ENCODE results near the gene STK31. TPM values are rescaled to one million over a fixed set of nuclear protein-coding genes. Genes with fewer than 3 reads are reported as not detected.

The STK31 gene
- total and polyA plus RNA-seq, 10 of the 15 experiments (the other 5 are each of a cell fraction or from before 2014, with no cell fraction given), result 0.08 to 0.49 (median 0.17) TPM; not detected in 1

GRCh38 chr7:23810099-23810498 is 100.1 kb downstream of the STK31 start:
- in situ Hi-C loops (cut with MboI), result no loop called here
- no peak for FAIRE-seq
- CTCF ChIA-PET, result no interaction called here

More at GRCh38 chr7:23810099-23810498, 100.1 kb downstream of the STK31 start:
- Histone ChIP-seq H3K36me3 (ENCODE audit: control insufficient read depth in 2 of 2, insufficient read depth in 2 of 2, low read length in 1 of 2) (no peaks in the 10 kb centered on the region), H2AFZ (ENCODE audit: control insufficient read depth, low read depth, low read length) (no peak overlapping the region), H3K27ac (ENCODE audit: control insufficient read depth, insufficient read depth) (no peak overlapping the region), H3K9me3 (replicated peaks; ENCODE audit: control insufficient read depth, insufficient read depth, low read length) (no peaks in the 10 kb centered on the region), H3K4me3 (no peak overlapping the region), H4K20me1 (ENCODE audit: control insufficient read depth, insufficient read depth) (no peaks in the 10 kb centered on the region), H3K9ac (ENCODE audit: control insufficient read depth, insufficient read depth, low read length) (no peak overlapping the region), H3K4me1 (ENCODE audit: control insufficient read depth, insufficient read depth, low read length) (no peaks in the 10 kb centered on the region), H3K27me3 (replicated peaks in 1 of 2; ENCODE audit: control insufficient read depth in 2 of 2, insufficient read depth in 2 of 2, low read length in 1 of 2) (no peaks in the 10 kb centered on the region; a peak in 1 of 4 replicates), H3K4me2 (ENCODE audit: control insufficient read depth, insufficient read depth) (no peak overlapping the region), H3K79me2 (ENCODE audit: control insufficient read depth, insufficient read depth, low read length) (no peaks in the 10 kb centered on the region)
- ATAC-seq (no peak), DNase-seq (ENCODE audit: low read depth, low spot score) (no peak)
- no peak for TF ChIP-seq ZNF217 (IDR thresholded peaks at IDR 0.05)
- no peak for TF ChIP-seq ZNF687 (IDR thresholded peaks at IDR 0.05)
- TF ChIP-seq ZNF622 (IDR thresholded peaks at IDR 0.05), result no peak
- no peak for TF ChIP-seq TCF12 (IDR thresholded peaks at IDR 0.05; ENCODE audit: low read depth, low read length)
- no peak for TF ChIP-seq FOXM1 (IDR thresholded peaks at IDR 0.05; ENCODE audit: low read depth, low read length)
- TF ChIP-seq PAX5 (IDR thresholded peaks at IDR 0.05; ENCODE audit: borderline replicate concordance, low read depth, low read length), result no peak
- TF ChIP-seq ZZZ3 (IDR thresholded peaks at IDR 0.05; ENCODE audit: control insufficient read depth, insufficient read length, low read depth), result no peak
- TF ChIP-seq ESRRA (IDR thresholded peaks at IDR 0.05; ENCODE audit: low read length), result no peak
- TF ChIP-seq CEBPZ (IDR thresholded peaks at IDR 0.05; ENCODE audit: low read depth, low read length), result no peak
- TF ChIP-seq IKZF2 (IDR thresholded peaks at IDR 0.05), result no peak
- no peak for TF ChIP-seq IKZF1 (conservative IDR thresholded peaks at IDR 0.05)
- no peak for TF ChIP-seq NFIC (IDR thresholded peaks at IDR 0.05; ENCODE audit: low read depth, low read length)
- TF ChIP-seq CBX5 (IDR thresholded peaks at IDR 0.05; ENCODE audit: low read depth), result no peak
- TF ChIP-seq SREBF2 (IDR thresholded peaks at IDR 0.05; ENCODE audit: low read length), result no peak
- TF ChIP-seq NR2C1 (IDR thresholded peaks at IDR 0.05), result no peak
- no peak for TF ChIP-seq RBBP5 (conservative IDR thresholded peaks at IDR 0.05)
- TF ChIP-seq NFYA (IDR thresholded peaks at IDR 0.05; ENCODE audit: borderline replicate concordance, low read depth, low read length), result no peak
- TF ChIP-seq ATF7 (IDR thresholded peaks at IDR 0.05; ENCODE audit: low read depth), result no peak
- no peak for TF ChIP-seq HSF1 (IDR thresholded peaks at IDR 0.05; ENCODE audit: low read depth, low read length)
- no peak for TF ChIP-seq SUZ12 (IDR thresholded peaks at IDR 0.05; ENCODE audit: unreplicated experiment)
- POLR2A ChIA-PET, result no interaction called here
- RAD21 ChIA-PET (ENCODE audit: unreplicated experiment), result no interaction called here
- WGBS (ENCODE audit: insufficient coverage, insufficient replicate concordance, low lambda C conversion rate, missing lambda C conversion rate), result 39% methylated on average over 1 of the region's 1 CpG
- no TSS peak for BruUV-seq (replicated peaks)
- intact Hi-C loops (cut with micrococcal nuclease; ENCODE audit: unreplicated experiment), result no loop called here
- SMC1A ChIA-PET (ENCODE audit: uncharacterized antibody, unreplicated experiment), result no interaction called here

Data from GM12878 (cell line).